ENCODE data around the gene VWA3A. TPM values are rescaled to one million over a fixed set of nuclear protein-coding genes. Genes with fewer than 3 reads are reported as not detected.

The VWA3A gene
- polyA plus RNA-seq, 2 of the 4 experiments (the other 2 are of a cell fraction): 0.17 TPM; not detected in 1

DNA sequence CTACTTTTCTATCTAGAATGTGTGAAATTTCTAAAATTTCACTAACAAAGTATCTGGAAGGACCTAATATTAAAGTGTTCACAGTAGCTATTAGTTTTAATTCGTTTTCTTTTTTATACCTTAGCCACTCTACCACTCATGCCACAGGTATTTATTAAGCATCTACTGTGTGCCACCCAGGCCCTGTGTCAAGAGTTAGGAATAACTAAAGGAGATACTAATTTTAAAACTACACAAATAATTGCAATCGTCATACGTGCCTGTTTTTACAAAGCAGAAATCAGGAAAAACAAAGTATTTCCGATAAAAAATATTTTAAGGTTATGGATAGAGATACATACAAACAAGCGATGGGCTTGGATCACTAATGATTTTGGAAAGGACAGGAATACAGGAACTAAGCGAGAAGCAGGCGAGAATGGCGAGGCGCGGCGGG lies 113.3 kb downstream of the VWA3A start:
- DNase-seq (ENCODE audit: low read depth in 1 of 2, low spot score in 1 of 2) (no peak), FAIRE-seq (no peak), ATAC-seq (no peak)
- peak overlapping the region; percentile 84 for H3K4me3 ChIP-seq
- peaks cover 12% of the 10 kb centered on the region for H3K4me1 ChIP-seq
- peak overlapping the region; percentile 76 for H3K4me2 ChIP-seq
- peak overlapping the region; percentile 83 to 94 for H3K27ac ChIP-seq
- TF ChIP-seq PHF8 (IDR thresholded peaks at IDR 0.05; ENCODE audit: borderline replicate concordance, low read depth): peak; percentile 32; the same call in 1 of the 2 replicates
- no peak for TF ChIP-seq CBX8 (IDR thresholded peaks at IDR 0.05)
- no peak for TF ChIP-seq KDM5A (IDR thresholded peaks at IDR 0.05)
- 0 out of 2 replicates have a peak, but pooled peaks have one; percentile 23 for TF ChIP-seq CHD4 (IDR thresholded peaks at IDR 0.05; ENCODE audit: borderline replicate concordance)
- TF ChIP-seq JUNB (IDR thresholded peaks at IDR 0.05): no peak
- 2% methylated on average over 11 of the region's 11 CpGs for WGBS (ENCODE audit: missing lambda C conversion rate)
- ChIA-PET CTCF (interaction anchor here (0.9 to 24.4 kb wide), 16 partner anchors 10 to 104 kb away, joined by 3 to 320 read pairs (median 5); partner anchors contain the start of gene POLR3E), POLR2A (interaction anchor here (0.6 to 1.4 kb wide), 5 partner anchors 9 to 106 kb away, joined by 3 to 16 read pairs (median 4); partner anchors contain the start of gene POLR3E)
- H3K9me3 ChIP-seq: peaks cover 3% of the 10 kb centered on the region

DNA sequence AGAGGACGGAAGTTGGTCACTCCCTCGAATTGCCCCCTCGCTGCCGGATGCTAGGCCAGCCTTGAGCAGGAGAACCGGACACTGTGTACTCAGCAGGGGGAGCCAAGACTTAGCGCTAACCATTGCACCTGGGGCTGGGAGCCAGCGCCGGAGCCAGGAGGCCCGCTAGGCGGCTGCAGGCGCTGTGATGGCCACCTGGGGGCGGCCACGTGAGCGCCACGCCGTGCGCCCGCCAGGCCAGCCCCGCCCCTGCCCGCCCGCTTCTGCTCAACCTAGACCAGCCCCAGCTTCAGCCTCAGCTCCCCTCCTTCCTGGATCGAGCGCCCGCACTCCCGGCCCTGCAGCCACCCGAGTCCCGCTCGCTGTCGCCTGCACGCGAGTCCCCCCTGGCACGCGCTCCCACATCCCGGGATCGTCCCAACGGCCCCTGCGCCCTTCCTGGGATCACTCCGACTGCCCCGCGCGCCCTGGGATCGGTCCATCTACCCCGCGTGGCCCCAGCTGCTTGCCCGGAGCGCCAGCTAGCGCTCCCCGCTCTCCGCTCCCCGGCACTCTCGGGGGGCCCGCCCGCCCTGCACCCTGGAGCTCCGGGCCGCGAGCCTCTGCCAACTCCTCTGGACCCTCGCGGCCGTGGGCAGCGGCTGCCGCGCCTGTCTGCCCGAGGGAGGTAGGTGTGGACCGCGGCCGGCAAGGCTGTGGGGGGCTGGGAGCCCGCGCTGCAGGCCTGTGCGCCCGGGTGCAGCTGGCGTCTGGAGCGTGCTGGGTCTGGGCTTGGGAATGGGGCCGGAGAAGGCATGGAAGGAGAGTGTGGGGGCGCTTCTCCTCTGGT lies 113.9 kb downstream of the VWA3A start, which contains the start of gene EEF2K:
TSS of gene EEF2K (plus strand) at position 266 of the 829 bp plus-strand sequence. CDS start 19,452 bp downstream, outside the sequence.
- FAIRE-seq (no peak), ATAC-seq (peak; percentile 95 to 96), DNase-seq (ENCODE audit: low read depth in 1 of 2, low spot score in 1 of 2) (peak; percentile 98)
- H3K9me3 ChIP-seq: peaks cover 8% of the 10 kb centered on the region
- TF ChIP-seq ZSCAN20 (CRISPR knock-in tag; IDR thresholded peaks at IDR 0.05) (no peak), RARB (CRISPR knock-in tag; IDR thresholded peaks at IDR 0.05) (no peak), JUN (IDR thresholded peaks at IDR 0.05) (peak; percentile 74 to 81), PHF8 (IDR thresholded peaks at IDR 0.05; ENCODE audit: borderline replicate concordance, low read depth) (peak; percentile 52), MYC (IDR thresholded peaks at IDR 0.05; ENCODE audit: borderline replicate concordance, low read length) (peak; percentile 94), RAD21 (conservative IDR thresholded peaks at IDR 0.05 in 1 of 2, IDR thresholded peaks at IDR 0.05 in 1 of 2) (peak; percentile 70 to 90), NPAS2 (CRISPR knock-in tag; IDR thresholded peaks at IDR 0.05; ENCODE audit: borderline replicate concordance) (peak; percentile 84; the same call in 1 of the 2 replicates), MAZ (IDR thresholded peaks at IDR 0.05; ENCODE audit: borderline replicate concordance, low read depth, low read length) (0 out of 2 replicates have a peak, but pooled peaks have one; percentile 60), POLR2A (IDR thresholded peaks at IDR 0.05; ENCODE audit: low read length) (peak; percentile 49), SMC3 (IDR thresholded peaks at IDR 0.05) (peak; percentile 96), BHLHE40 (IDR thresholded peaks at IDR 0.05; ENCODE audit: low read depth, low read length) (peak; percentile 25; the same call in 1 of the 2 replicates), HDAC2 (IDR thresholded peaks at IDR 0.05) (no peak), TFCP2L1 (CRISPR knock-in tag; IDR thresholded peaks at IDR 0.05) (no peak), HOXB5 (CRISPR knock-in tag; IDR thresholded peaks at IDR 0.05) (peak; percentile 79), MAFK (IDR thresholded peaks at IDR 0.05; ENCODE audit: partially characterized antibody) (no peak), ZFP36 (IDR thresholded peaks at IDR 0.05; ENCODE audit: borderline replicate concordance, partially characterized antibody) (peak; percentile 16)
- TF ChIP-seq, protein P1, sequence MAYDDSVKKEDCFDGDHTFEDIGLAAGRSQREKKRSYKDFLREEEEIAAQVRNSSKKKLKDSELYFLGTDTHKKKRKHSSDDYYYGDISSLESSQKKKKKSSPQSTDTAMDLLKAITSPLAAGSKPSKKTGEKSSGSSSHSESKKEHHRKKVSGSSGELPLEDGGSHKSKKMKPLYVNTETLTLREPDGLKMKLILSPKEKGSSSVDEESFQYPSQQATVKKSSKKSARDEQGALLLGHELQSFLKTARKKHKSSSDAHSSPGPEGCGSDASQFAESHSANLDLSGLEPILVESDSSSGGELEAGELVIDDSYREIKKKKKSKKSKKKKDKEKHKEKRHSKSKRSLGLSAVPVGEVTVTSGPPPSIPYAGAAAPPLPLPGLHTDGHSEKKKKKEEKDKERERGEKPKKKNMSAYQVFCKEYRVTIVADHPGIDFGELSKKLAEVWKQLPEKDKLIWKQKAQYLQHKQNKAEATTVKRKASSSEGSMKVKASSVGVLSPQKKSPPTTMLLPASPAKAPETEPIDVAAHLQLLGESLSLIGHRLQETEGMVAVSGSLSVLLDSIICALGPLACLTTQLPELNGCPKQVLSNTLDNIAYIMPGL (CRISPR knock-in tag; IDR thresholded peaks at IDR 0.05; ENCODE audit: borderline replicate concordance): 0 out of 2 replicates have a peak, but pooled peaks have one; percentile 56
- TF ChIP-seq, protein P2, sequence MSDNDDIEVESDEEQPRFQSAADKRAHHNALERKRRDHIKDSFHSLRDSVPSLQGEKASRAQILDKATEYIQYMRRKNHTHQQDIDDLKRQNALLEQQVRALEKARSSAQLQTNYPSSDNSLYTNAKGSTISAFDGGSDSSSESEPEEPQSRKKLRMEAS (IDR thresholded peaks at IDR 0.05): peak; percentile 90; the same call in 1 of the 2 replicates
- TF ChIP-seq, protein P3, sequence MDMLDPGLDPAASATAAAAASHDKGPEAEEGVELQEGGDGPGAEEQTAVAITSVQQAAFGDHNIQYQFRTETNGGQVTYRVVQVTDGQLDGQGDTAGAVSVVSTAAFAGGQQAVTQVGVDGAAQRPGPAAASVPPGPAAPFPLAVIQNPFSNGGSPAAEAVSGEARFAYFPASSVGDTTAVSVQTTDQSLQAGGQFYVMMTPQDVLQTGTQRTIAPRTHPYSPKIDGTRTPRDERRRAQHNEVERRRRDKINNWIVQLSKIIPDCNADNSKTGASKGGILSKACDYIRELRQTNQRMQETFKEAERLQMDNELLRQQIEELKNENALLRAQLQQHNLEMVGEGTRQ (IDR thresholded peaks at IDR 0.05): peak; percentile 66
- TF ChIP-seq, protein P4, sequence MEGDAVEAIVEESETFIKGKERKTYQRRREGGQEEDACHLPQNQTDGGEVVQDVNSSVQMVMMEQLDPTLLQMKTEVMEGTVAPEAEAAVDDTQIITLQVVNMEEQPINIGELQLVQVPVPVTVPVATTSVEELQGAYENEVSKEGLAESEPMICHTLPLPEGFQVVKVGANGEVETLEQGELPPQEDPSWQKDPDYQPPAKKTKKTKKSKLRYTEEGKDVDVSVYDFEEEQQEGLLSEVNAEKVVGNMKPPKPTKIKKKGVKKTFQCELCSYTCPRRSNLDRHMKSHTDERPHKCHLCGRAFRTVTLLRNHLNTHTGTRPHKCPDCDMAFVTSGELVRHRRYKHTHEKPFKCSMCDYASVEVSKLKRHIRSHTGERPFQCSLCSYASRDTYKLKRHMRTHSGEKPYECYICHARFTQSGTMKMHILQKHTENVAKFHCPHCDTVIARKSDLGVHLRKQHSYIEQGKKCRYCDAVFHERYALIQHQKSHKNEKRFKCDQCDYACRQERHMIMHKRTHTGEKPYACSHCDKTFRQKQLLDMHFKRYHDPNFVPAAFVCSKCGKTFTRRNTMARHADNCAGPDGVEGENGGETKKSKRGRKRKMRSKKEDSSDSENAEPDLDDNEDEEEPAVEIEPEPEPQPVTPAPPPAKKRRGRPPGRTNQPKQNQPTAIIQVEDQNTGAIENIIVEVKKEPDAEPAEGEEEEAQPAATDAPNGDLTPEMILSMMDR (IDR thresholded peaks at IDR 0.05): peak; percentile 87
- TF ChIP-seq, protein P5, sequence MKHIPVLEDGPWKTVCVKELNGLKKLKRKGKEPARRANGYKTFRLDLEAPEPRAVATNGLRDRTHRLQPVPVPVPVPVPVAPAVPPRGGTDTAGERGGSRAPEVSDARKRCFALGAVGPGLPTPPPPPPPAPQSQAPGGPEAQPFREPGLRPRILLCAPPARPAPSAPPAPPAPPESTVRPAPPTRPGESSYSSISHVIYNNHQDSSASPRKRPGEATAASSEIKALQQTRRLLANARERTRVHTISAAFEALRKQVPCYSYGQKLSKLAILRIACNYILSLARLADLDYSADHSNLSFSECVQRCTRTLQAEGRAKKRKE (CRISPR knock-in tag; IDR thresholded peaks at IDR 0.05; ENCODE audit: low read depth): peak; percentile 53; the same call in 1 of the 2 replicates
- CTCF ChIA-PET: interaction anchor here (0.8 to 24.4 kb wide), 17 partner anchors 10 to 114 kb away, joined by 3 to 320 read pairs (median 5); partner anchors contain the start of gene POLR3E
- H3K4me1 ChIP-seq: peaks cover 12% of the 10 kb centered on the region
- H3K4me3 ChIP-seq: peak within 1 kb of the TSS; percentile 84
- H3K27ac ChIP-seq: peak within 1 kb of the TSS; percentile 90 to 94
- 1% methylated on average over 37 of the region's 74 CpGs for WGBS (ENCODE audit: missing lambda C conversion rate)
- POLR2A ChIA-PET: interaction anchor here (0.6 to 1.4 kb wide), 6 partner anchors 26 to 1074 kb away, joined by 3 to 16 read pairs (median 4); partner anchors contain the start of gene POLR3E
- peak within 1 kb of the TSS; percentile 87 for H3K4me2 ChIP-seq

Measured in A549 (cell line).